Raji (cell line): Measurements from ENCODE around the gene SCARF2.

Experiments
- POLR2A ChIP-seq: IDR thresholded peaks from 2 replicates; pipeline ENCODE4 v1.6.1; 2011; ENCODE audit warnings: low read depth, low read length, control low read depth; ENCODE audit not compliant: insufficient read depth

Gene SCARF2

DNA sequence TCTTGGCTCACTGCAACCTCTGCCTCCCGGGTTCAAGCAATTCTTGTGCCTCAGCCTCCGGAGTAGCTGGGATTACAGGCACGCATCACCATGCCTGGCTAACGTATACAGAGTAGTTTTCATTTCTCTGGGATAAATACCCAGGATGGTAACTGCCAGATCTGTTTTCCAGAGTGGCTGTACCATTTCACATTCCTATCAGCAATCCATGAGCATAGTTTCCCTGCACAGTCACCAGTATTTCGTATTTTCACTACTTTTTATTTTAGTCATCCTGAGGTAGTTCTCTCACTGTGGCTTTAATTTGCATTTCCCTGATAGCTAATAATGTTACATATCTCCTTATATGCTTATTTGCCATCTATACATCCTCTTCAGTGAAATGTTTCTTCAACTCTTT, 11.0 kb upstream of the SCARF2 start:
- TF ChIP-seq POLR2A: no peak

DNA sequence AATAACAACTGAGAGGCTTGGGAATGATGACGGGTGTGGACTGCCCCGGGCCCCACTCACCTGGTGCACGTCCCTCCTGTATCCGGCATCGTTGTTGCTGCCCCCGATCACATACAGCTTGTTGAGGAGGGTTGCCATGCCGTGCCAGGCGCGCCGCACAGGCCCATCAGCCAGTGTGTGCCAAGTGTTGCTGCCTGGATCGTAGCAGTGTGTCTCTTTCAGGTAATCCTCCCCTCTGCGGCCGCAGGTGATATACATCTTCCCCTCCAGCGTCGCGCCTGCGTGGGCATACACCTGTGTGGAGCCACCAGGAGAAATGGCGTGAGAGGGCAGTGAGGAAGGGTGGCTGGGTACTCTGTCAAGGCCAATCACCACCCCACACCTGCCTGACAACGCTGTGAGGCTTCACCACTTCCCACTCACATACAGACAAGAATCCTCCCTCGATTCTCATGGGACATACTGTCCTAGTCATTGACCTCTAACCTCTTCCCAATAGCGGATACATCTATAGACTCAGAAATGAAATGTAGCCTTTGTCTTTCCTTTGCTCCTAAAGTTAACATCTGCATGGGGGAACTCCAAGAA, 8.9 kb upstream of the SCARF2 start:
- TF ChIP-seq POLR2A: no peak

DNA sequence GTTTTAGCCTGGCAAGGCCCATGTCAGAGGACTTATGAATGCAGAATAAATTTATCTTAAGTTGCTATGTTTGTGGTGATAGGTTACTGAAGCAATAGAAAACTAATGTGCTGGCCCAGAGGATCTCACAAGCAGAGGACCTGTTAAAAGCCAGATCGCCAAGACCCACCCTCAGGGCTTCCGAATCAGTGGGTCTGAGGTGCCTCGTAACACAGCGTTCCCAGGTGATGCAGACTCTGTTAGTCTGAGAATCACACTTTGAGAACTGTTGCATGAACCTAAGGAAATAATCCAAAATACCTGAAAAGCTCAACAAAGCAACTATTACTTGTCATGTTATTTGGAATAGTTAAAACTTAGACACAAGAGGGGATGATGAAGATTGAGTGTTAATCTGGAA, 6.7 kb upstream of the SCARF2 start:
- no peak for TF ChIP-seq POLR2A

DNA sequence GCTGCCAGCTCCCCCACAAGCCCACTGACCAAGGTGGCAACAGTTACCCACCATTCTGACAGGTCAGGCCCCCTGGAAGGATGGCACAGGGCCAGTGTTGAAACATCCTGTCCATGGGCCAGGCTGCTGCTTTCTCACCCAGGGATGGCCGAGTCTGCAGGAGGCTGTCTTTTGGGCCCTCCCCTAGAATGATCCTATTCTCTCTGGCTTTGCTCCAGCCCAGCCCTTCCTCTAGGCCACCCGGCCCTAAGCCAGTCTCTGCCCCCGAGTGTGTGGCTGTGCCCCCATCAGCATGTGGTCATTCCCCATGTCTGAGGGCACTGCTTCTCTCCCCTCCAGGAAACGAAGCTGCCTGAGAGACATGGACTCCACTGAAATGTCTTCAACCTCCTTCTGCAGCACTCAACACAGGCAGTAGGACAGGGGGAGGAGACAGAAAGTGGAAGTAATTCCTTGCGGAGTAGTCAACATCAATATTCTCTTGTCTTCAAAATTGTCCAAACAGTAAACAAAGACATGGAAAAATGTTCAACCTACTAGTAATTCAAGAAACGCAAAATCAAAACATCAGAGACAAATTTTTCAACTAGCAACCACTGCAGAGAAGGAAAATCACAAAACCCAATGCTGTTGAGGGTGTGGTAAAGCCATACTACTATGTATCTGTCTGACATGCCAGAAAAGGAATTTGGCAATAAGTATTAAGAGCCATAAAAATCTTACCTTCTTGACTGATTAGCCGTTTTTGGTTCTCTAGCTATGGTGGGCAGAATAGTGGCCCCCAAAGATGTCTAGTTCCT, 5.1 kb upstream of the SCARF2 start:
- no peak for TF ChIP-seq POLR2A

DNA sequence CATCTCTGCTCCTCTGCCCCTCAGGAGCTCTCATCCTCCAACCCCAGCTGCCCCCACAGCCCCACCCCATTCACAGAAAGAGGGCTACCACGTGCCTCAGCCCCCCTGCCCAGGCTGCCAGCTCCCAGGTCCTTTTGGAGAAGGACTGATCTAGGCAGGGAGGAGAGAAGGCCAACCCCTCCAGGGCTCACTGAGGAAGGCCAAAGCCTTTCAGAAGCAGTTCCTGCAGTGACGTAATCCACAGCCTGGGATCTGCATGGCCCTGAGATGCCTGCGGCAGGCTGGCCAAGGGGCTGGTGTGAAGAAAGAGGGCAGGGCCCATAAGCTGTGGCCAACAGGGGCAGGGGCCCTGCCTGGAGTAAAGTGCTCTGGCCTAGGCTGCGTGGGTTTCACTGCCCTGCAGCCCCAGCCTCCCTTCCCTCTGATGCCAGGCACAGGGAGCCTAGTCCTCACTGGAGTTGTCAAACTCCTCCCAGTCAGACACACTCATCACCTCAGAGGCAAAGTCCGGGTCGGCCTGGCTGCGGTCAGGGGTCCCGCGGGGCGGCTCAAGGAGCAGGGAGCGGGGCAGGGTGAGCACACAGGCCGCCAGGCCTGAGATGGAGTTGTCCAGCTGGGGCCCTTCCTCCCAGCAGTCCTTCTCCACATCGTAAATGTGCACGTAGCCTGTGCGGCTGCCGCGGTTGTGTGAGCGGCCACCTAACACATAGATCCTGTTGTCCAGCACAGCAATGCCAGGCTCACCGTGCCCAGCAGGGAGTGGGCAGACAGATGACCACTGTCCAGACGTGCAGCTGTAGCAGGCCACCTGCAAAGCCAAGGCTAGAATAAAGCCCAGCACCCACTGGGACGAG, 4.2 kb upstream of the SCARF2 start:
- TF ChIP-seq POLR2A: no peak

DNA sequence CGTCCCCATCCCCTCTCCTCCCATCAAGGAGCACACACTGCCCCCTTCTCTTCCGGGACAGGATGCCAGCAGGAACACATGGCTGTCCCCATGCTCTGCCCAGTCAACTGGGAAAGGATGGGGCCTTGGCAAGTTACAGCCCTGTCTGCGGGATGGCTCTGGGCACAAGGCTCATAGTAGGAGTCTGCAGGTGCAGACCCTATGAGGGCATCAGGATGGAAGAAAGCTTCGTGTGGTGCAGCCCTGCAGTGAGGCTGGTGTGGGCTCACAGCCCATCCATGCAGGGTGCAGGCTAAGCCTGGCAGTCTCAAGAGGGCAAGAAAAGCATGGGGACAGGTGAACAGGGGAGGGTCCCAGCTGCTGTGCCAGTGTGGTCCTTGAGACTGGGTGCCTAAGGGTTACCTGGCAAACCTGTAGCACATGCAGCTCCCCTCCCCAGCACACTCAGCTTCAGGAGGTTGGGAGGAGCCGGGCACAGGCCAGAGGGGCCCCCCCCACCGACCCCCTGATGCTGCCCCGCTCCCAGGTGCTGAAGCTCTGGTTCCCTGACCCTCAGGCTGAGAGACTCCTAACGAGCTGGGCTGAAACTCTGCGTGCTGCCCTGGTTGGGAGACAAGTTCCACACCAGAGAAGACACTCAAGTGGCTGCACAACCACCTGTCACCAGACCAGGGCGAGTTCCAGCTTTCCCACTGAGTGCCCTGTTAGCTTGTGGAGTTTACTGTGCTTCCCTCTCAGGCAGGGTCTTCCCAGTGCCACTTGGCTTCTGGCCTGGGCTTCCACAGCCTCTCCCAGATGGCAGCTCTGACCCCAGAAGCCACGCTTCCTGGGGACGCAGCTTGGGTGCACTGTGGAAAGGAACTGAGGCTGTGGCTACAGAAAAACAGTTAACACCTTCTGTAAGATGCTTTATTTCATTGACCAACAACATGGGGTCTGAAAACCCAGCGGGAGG, 3.3 kb upstream of the SCARF2 start:
- TF ChIP-seq POLR2A: no peak

DNA sequence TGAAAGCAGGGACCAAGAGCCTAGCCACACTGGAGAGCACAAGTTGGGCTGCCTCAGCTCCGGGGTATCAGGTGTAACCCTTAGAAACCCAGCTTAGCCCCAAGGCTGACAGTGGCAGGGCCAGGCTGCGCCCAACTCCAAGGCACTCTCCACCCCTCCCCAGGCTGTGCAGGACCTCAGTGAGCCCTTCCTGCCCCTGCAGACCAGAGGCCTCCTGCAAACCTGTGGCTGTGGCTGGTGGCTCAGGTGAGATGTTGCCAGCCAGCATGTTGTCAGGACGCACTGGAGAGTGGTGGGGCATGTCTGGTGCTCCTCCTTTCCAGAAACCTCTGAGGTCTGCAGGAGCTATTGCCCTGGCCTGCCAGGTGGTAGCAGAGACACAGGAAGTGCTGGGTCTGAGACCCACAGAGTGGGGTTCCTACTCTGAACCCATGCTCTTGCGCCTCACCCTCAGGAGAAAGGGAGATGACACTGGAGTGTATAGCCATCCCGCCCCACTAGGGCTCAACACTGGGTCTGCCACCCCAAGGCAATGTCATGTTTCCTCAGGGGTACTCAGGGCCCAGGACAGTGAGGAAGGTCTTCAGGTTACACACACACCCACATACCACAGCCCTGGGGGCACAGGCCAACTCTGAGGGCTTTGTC, 2.4 kb upstream of the SCARF2 start:
- TF ChIP-seq POLR2A: no peak

DNA sequence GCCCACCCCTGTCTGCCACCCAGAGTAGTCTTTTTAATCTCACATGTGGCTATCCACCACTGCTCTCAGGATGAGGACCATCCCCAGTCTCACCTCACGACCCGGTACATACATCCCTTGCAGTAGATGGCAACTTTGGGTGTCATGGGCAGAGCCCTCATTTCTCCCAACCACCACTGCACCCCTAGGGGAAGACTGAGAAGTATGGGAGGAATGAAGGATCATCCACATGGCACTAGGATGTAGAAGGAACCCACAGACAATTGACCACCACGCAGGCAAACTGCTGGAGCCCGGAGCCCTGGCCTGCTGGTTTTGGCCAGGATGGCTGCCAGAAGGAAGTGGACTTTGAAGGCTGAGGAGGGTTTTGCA, 1.9 kb upstream of the SCARF2 start:
- no peak for TF ChIP-seq POLR2A

DNA sequence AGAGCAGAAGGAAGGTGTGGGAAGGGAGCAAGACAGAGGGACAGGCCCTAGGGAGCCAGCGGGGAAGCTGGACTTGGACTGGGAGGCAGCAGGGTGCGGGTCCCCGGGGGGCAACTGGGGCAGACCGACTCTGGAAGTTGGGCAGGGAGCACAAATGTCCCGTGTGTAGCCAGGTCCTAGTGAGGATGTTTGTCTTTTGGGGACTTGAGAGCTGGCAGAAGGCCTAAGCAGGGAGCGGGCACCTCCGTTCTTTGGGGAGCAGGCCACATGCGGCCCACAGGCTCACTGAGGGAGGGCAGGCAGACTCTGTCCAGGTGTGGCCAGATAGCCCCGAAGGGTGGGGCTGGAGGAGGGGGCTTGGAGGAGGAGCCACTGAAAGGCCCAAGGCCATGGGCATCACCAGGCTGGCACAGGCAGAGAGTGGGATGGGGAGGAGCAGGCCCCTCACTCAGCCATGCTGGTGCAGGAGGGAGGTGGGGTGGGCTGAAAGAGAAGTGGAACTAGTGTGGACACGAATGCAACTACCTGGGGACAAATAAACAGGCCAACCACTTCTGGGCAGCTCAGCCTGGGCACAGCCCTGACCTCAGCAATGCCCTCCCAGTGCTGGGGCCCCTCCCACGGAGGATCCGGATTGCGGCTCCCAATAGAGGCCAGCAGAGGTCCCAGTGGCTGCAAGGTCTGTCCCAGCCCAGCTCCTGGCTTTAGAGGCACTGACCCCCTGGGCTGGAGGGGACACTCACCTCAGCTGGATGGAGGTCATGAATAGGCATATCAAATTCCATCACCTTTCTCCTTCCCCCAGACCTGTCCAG, 1.3 kb upstream of the SCARF2 start:
- TF ChIP-seq POLR2A: no peak

DNA sequence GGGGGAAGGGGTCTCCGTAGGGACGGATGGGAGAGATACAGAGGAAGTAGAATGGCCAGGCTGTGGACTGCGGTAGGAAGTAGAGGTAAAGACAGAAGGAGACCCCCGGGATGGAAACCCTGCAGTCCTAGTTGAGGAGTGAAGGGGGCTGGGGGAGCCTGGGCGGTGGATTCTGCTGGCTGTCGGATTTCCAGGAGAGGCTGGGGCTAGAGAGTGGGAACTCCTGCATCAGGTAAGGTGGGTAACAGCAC, 727 bp upstream of the SCARF2 start:
- TF ChIP-seq POLR2A: no peak

DNA sequence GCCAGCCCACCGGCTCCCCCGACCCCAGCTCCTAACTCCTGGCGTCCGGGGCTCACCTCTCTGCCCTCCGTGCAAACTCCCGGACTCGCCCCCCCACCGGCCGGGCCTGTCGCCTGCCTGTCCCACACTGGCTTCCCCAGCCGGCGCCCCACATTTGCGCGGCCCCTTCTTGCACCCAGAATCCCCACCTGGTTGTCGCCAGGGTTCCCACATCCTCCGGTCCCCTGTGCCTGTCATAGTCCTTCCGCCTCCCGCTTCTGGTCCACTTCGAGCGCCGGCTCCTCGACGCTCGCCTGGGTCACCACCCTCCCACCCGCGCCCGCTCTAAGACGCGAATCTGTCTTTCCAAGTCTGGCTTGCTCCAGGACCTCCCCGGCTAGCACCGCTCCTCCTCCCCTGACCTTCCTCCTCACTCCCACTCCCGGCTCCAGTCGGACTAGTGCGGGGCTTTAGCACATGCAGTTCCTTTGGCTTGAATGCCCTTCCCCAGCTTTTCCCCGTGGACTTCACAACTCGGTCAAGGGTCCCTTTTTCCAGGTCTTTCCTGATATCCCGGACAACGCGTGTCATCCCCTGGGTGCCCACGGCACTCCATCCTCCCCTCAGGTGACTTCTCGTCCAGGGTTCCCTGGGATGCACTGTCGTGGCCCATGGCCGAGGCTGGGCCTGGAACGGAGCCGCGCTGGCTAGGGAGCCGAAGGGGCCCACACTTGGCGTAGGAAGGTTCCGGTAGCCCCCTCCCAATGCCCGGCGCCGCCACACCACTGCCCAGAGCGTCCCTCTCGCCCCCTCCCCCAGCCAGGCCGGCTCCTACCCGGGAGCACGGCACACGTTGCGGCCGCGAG, 635 bp downstream of the SCARF2 start:
- no peak for TF ChIP-seq POLR2A

DNA sequence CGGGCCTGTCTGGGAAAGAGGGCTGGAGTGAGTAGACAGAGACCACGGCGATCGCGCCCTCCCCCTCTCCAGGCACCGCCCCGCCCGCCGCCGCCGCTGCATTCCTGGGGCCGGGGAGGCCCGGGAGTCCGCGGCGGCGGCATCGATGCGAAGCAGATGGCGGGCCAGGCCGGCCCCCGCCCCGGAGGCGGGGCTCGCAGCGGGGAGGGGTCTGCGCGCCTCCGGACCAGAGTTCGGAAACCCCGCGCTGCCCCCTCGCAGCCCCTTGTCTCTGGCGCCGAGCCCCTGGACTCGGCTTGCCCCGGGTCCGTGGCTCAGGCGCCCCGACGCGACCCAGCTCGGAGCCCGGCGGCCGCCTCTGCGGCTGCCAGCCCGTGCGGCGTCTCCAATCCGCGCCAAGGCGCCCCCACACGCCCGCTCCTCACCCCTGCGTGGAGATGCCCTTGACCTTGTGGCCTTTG, 1.3 kb downstream of the SCARF2 start:
- no peak for TF ChIP-seq POLR2A
